ENCODE results near the gene TTC23. TPM values are rescaled to one million over a fixed set of nuclear protein-coding genes. Genes with fewer than 3 reads are reported as not detected.

Gene TTC23
- total RNA-seq, 1 donor from 2014 or later = 23.1 TPM

GRCh38 chr15:99180086-99180963 lies 69.1 kb downstream of the TTC23 start:
- no peaks in the 10 kb centered on the region for H3K27me3 Mint-ChIP-seq (ENCODE audit: unreplicated experiment)
- DNase-seq (ENCODE audit: extremely low spot score, unreplicated experiment) = no peak
- no peak for TF ChIP-seq CTCF (IDR thresholded peaks at IDR 0.05)
- no peak overlapping the region for H3K27ac Mint-ChIP-seq (ENCODE audit: unreplicated experiment)
- H3K4me3 Mint-ChIP-seq (ENCODE audit: unreplicated experiment) = no peak overlapping the region
- H3K9me3 Mint-ChIP-seq (ENCODE audit: unreplicated experiment) = no peaks in the 10 kb centered on the region
- peaks cover 15% of the 10 kb centered on the region for H3K4me1 Mint-ChIP-seq (ENCODE audit: unreplicated experiment)
- peaks cover 19% of the 10 kb centered on the region for H3K36me3 Mint-ChIP-seq (ENCODE audit: unreplicated experiment)

DNA sequence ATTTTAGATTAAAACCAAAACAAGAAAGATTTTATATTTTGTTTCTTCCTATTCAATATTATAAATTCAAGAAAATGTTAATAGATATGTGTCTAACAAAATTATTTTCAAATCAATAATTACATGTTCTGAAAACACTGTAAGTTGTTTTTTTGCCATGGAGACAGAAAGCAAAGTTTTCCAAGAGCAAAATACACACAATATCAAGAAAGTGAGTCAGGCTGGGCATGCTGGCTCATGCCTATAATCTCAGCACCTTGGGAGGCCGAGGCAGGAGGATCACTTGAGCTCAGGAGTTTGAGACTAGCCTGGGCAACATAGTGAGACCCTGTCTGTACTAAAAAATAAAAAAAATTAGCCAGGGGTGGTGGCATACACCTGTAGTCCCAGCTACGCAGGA lies 71.7 kb downstream of the TTC23 start:
- Mint-ChIP-seq H3K4me1 (ENCODE audit: unreplicated experiment) (peaks cover 15% of the 10 kb centered on the region), H3K27me3 (ENCODE audit: unreplicated experiment) (no peaks in the 10 kb centered on the region), H3K4me3 (ENCODE audit: unreplicated experiment) (no peak overlapping the region), H3K36me3 (ENCODE audit: unreplicated experiment) (peaks cover 19% of the 10 kb centered on the region), H3K9me3 (ENCODE audit: unreplicated experiment) (no peaks in the 10 kb centered on the region), H3K27ac (ENCODE audit: unreplicated experiment) (no peak overlapping the region)
- no peak for TF ChIP-seq CTCF (IDR thresholded peaks at IDR 0.05)
- no peak for DNase-seq (ENCODE audit: extremely low spot score, unreplicated experiment)

DNA sequence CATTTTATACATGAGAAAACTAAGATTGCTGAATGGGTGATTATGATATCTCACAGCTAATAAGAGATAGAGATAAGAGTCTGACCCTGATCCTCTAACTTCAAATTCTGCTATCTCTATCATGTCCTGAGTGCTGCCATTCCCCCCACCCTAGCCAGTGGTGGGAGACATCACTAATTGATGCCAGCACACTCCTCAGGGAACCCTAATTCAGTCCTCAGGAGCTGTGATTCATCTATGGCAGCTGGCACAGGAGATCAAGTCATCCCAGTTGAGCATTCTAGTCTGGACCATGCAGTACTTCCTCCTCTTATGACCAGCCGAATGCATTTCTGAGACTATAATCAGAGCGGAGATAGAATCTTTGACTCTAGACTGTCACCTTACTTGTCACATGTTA lies 72.6 kb downstream of the TTC23 start:
- H3K27ac Mint-ChIP-seq (ENCODE audit: unreplicated experiment) = peak overlapping the region; percentile 28
- H3K9me3 Mint-ChIP-seq (ENCODE audit: unreplicated experiment) = no peaks in the 10 kb centered on the region
- no peaks in the 10 kb centered on the region for H3K27me3 Mint-ChIP-seq (ENCODE audit: unreplicated experiment)
- no peak overlapping the region for H3K4me3 Mint-ChIP-seq (ENCODE audit: unreplicated experiment)
- peaks cover 22% of the 10 kb centered on the region for H3K36me3 Mint-ChIP-seq (ENCODE audit: unreplicated experiment)
- H3K4me1 Mint-ChIP-seq (ENCODE audit: unreplicated experiment) = peaks cover 7% of the 10 kb centered on the region
- no peak for TF ChIP-seq CTCF (IDR thresholded peaks at IDR 0.05)
- DNase-seq (ENCODE audit: extremely low spot score, unreplicated experiment) = no peak

GRCh38 chr15:99174567-99175395 lies 74.6 kb downstream of the TTC23 start:
- H3K27ac Mint-ChIP-seq (ENCODE audit: unreplicated experiment) = no peak overlapping the region
- H3K36me3 Mint-ChIP-seq (ENCODE audit: unreplicated experiment) = peaks cover 25% of the 10 kb centered on the region
- peaks cover 2% of the 10 kb centered on the region for H3K4me1 Mint-ChIP-seq (ENCODE audit: unreplicated experiment)
- no peak for TF ChIP-seq CTCF (IDR thresholded peaks at IDR 0.05)
- no peaks in the 10 kb centered on the region for H3K27me3 Mint-ChIP-seq (ENCODE audit: unreplicated experiment)
- no peaks in the 10 kb centered on the region for H3K9me3 Mint-ChIP-seq (ENCODE audit: unreplicated experiment)
- DNase-seq (ENCODE audit: extremely low spot score, unreplicated experiment) = peak; percentile 40
- H3K4me3 Mint-ChIP-seq (ENCODE audit: unreplicated experiment) = no peak overlapping the region

- H3K4me3 Mint-ChIP-seq (ENCODE audit: unreplicated experiment) = no peak overlapping the region
- H3K36me3 Mint-ChIP-seq (ENCODE audit: unreplicated experiment) = peaks cover 21% of the 10 kb centered on the region
- H3K9me3 Mint-ChIP-seq (ENCODE audit: unreplicated experiment) = no peaks in the 10 kb centered on the region
- TF ChIP-seq CTCF (IDR thresholded peaks at IDR 0.05) = no peak
- H3K4me1 Mint-ChIP-seq (ENCODE audit: unreplicated experiment) = peaks cover 2% of the 10 kb centered on the region
- peak; percentile 8 for DNase-seq (ENCODE audit: extremely low spot score, unreplicated experiment)
- no peaks in the 10 kb centered on the region for H3K27me3 Mint-ChIP-seq (ENCODE audit: unreplicated experiment)
- H3K27ac Mint-ChIP-seq (ENCODE audit: unreplicated experiment) = no peak overlapping the region
These were observed 76.4 kb downstream of the TTC23 start for GRCh38 chr15:99172989-99173388.
